Measurements from ENCODE around the gene ZBTB9.

Gene ZBTB9

DNA sequence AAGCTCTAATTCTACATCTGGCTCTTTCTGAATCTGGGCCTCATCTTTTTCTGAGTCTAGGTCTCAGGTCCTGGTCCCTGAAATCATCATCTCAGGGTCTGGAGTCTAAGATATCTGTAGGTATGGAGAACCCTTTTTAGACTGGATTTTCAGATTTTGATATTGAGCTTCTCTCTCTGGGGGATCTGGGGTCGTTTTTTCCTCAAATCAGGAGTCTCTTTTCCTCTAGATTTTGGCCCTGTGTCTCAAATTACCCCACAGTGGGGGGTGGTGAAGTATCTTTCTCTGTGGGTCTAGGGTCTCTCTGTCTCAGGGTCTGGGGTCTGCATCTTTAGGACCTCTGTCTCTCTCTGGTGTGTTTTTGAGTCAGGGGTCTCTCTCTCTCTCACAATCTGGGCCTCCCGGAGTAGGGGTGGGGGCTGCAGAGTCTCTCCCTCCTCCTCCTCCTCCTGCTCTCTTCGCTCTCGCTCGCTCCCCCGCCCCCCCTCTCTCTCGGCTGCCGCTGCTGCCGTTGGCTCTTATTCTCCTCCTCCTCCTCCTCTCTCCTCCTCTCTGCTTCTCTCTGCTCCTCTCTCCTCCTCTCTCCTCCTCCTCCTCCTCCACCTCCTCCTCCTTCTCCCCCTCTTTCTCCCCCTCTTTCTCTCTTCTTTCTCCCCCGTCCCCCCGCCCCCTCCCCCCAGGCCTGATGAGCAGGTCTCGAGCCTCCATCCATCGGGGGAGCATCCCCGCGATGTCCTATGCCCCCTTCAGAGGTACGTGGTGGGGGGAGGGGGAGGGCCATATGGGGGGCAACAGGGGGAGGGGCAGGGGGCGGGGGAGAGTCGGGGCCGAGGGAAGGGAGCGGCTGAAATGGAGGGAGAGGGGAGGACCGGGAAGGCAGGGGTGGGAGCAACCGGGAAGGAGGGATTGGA, 34.5 kb upstream of the ZBTB9 start, which contains the start of gene SYNGAP1:
TSS of gene SYNGAP1 (plus strand) at position 486 of the 911 bp plus-strand sequence. CDS start at position 686, 200 bp downstream.
- DNase-seq, result peak; percentile 64

DNA sequence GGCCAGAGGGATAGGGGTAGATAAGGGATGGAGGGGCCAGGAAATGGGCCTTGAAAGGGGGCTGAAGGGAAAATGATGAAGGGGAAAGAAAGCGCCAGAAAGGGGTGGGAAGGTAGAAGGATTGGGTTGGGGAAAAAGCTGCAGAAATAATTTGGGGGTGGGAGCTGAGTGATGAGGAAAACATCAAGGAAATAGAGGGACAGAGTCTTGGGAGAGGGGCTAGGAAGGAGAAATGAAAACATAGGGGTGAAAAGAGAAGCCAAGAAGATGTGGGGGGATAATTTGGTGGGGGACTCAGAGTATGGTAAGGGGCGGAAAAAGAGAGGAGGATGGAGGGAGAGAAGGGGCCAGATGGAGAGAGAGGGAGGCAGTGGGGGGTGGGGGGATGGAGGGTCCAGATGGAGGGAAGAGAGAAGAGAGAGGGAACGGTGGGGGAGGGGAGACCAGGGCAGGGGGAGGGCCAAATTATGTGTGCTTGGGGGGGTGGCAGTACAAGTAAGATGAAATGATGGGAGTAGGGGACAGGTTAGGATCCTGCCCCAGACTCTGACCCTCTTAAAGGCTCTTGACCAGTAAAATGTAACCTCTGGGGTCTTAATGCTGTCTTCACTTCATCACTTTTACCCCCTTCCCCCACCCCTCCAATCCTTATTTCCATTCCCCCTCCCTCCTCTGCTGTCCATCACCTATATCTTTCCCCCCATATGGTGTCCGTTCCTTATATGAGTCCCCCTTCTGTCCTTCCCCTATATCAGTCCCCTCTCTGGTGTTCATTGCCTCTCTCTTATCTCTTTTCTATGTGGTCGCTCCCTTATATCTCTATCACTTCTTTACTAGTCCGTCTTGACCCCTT, 33.7 kb upstream of the ZBTB9 start:
- no peak for DNase-seq

DNA sequence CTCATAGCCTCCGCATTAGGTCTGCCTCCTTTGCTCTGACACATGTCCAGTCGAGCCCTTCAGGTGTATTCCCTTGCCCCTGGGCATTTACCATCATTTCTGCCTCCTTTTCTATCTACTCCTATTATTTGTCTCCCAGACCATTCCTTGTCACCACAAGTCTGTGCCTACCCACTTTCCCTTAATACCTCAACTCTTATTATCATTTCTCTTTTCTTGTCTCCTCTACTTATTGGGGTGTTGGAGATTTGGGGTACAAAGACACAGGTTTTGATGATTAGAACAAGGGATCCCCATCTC, 33.1 kb upstream of the ZBTB9 start:
- no peak for DNase-seq

DNA sequence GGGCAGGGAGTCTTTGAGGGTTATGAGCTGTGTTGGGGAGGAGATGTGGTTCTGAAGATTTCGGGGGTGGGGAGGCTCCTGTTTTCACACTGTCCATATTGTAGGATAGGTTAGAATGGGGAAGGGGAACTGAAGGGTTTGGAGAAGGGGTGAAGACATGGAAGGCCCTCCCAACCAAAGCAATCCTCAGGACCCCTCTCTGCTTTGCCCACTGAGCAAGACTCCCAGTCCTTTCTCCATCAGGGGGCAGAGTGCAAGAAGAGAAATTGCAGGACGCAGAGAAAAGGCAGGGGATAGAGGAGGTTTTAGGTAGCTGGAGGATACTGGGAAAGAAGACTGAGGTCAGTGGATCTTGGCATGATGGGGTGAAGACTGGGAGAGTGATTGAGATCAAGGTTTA, 30.6 kb upstream of the ZBTB9 start:
- no peak for DNase-seq

DNA sequence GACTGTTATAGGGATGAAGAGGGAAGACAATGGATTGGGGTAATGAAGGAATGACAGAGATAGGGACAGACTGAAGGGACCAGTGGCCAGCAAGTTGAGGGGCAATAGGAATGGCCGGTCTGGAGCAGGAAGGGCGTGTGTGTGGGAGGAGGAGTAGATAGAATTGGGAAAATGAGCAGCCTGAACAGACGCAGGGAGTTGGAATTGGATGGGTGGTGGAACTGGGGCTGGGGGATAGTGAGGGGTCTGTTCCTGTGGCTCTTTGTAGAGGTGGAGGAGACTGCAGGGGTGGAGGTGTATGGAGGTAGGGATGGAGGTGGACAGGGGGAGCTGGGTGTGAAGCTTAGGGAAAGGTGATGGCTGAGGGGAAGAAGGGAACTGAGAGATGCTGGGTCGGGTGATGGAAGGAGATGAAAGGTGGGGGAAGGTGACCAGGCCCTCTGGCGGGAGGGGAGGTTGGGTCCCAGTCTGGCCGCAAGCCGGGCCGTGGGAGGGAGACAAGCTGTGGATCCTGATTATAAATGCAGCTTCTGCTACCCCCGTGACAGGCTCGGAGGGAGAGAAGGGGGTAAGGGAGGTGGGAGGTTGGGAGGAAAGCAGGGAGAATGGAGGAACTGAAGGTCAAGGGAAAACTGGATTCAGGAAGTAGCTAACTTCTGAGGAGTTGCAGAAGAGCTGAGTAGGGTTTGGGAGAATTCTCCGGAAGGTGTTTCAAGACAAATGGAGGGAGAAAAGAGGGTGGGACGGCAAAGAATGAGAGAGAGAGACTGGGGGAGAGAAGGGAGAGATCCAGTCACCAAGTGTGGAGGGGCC, 29.3 kb upstream of the ZBTB9 start:
- no peak for DNase-seq

DNA sequence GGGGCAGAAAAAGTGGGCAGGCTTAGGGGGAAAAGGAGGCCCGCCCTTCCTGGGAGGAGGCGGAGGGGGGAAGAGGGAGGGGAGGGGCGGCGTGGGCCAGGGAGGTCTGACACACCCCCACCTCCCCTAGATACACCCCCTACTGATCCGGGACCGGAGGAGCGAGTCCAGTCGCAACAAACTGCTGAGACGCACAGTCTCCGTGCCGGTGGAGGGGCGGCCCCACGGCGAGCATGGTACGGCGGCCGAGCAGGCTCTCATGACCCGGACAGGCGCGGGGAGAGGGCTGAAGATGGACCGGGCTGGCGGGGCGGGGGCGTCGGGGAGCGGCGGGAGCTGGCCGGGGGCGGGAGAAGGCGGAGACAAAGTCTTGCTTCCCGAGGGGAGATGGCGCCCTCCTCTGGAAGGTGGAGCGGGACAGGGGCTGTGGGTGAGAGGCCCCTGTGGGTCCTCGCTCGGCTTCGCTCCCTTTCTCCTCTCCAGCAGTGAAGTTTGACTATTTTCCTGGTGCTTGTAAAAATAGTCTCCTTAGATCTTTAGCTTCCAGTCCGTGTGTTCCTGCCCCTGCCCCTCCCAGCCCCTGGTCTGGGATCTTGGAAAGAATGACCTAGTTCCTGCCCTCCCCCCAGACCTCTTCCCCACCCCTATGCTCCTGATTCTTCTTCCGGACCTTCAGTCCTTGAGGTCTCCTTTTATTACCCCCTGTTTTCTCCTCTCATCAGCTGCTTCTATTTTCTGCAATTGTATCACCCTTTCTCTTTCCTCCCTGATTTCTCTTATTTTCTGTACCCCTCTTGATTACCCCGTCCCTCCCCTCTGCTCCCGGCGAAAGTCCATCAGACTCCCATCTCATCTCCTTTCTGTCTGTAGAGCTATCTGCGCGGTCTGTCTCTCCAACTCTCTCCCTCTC, 28.5 kb upstream of the ZBTB9 start:
- DNase-seq, result peak; percentile 91

DNA sequence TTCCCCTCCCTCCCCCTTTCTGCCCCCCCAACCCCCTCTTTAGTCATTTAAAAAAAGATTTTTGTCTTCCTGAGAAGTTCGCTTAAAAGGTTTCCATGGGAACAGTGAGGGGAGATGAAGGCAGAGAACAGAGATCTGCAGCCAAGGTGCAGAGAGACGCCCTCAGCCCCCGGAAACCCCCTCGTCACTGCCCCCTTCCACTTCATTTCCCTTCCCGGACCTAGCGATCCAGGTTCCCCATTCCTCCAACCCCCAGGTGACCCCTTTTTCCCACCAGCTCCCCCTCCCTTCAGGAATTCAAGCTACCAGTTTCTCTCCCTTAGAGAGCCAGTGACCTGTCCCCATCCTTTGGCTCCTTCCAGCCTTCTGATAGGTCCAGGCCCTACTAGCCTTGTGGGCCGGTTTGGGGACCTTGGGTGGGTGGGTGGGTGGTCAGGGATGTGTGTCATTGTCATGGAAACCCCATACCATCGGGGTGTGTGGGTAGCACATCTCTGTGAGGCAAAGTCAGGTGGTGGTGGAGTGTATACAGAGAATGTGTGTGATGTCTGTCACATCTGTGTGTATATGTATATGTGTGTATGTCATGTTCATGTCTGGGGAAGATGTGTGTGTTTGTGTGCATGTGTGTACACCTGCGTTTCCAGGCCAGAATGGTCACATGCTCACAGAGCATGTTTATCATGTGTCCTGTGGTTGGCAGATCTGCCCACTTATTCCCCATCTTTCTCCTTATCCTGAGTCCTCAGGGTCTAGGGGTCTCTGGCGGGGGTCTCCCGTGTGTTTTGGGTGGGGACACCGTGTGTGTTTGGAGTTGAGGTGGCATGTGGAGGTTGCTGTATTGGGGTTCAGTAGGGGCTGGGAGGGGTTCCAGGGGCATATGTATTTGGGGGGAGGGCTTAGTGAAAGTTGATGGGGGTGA, 27.5 kb upstream of the ZBTB9 start:
- DNase-seq, result peak; percentile 75

DNA sequence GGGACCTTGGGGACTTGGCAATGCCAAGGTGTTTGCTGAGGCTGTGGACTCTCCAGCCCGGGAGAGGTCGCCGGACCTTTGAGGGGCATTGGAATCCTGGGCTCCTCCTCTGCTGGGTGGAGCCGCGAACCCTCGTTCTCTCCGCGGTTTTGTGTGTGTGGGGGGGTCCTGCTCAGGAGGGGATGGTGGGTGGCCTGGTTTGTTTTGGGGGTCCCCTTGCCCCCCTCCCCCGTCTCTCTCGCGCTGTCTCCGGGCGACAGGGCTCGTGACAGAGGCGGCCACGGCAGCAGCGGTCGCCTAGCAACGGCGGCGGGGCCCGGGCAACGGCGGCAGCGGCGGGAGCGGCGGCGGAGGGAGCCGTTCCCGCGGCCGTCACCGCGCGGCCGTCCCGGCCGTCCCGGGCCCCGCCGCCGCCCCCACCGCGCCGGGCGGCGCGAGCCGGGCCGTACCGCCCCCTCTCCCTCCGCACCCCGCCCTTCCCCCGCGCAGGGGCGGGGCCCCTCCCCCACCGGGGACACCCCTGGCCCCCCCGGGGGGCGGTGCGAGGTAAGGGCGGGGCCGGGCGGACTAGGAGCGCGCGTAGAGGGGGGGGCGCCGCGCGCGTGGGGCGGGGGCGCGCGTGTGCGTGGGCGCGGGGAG, 26.7 kb upstream of the ZBTB9 start:
- peak; percentile 82 for DNase-seq

DNA sequence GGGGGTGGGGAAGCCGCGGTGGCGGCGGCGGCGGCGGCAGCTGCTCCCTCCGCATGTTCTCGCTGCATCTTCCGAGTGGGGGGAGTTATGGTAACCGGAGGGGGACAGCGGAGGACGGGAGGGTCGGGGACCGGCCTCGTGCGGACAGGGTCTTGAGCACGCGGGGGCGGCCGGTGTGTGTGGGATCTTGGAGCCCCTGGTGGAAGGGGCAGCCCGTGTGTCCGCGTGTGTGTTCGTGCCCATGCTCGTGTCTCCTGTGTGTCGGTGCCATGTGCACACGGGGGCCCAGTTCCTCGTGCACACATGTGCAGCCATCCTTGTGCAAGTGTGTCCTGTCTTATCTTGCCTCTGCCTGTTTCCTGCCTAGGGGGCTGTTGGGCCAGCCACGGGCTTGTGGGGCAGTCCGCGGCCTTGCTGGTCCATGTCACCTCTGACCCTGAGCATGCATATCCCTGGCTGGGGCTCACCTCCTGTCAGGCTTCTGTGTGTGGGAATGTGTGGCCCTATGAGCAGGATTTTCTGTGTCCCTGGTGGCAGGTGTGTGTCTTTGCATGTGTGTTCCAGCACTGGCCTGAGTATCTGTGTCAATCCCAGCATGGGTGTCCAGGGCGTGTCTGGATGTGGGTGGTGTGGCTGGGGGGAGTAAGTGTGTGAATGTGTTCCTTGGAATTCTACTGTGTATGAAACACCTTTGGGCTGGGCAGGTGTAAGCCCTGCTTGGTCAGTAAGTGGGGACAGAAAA, 26.0 kb upstream of the ZBTB9 start:
- peak; percentile 42 for DNase-seq

DNA sequence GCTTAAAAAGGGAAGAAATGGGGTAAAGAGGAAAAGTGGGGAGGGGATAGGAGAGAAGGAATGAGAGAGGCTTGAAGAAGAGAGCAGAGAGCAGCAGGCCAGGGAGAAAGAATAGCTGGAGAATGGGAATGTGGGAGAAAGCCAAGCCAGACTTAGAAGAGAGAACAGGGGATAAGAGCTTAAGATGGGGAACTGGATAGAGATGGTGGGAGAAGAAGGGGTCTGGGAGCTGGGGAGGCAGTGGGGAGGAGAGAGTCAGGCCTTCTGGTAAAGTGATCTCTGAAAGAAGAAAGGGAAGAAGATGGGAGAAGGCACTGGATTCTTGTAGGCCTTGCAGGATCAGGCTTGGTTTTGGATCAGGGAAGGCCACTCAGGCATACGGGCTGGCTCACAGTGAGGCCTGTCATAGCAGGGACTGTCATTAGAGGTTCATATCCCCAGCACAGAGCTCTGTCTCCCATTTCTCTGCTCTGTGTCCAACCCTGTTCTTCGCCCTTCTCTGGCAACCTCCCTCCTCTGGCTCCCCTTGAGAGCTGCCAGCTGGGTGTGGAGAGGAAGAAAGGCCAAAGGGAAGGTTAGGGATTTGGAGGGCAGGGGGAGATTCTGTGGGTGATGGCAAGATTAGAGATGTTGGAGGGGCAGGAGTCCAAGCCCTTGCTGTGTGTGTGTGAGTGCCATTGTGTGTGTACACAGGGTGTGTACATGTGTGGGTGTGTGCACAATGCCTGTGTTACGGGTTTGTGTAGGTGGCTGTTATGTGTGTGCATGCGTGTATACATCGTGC, 25.2 kb upstream of the ZBTB9 start:
- DNase-seq, result no peak

DNA sequence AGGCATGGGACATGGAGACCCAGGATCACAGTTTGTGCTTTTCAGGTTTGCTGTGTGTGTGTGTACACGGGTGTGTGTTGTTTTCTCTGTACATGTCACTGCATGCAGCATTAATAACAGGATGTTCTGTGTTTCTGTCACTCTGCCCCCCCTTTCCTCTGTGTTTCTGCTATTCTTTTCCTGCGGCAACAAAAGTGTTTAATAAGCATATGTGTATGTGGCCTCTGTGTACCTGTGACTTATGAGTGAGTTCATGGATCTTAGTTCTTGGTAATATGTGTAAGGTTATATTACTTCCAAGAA, 24.7 kb upstream of the ZBTB9 start:
- DNase-seq, result peak; percentile 57

DNA sequence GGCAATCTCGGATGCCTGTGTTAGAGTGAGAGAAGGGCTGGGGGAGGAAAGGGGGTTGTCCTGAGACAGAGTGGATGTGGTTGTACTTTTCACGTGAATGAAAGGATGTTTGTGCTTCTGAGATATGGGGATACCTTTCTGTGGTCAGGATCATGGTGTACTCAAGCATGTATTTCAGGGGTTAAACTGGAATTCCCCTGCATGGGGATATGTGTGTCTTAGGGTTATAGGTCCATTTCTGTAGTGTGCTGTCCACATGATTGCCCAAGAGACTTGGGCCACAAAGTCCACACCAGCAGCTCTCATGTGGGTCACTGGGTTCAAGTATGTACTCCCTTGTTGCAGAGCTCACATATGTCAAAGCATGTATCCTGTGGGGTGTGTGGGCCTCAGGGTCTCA, 24.0 kb upstream of the ZBTB9 start:
- DNase-seq, result peak; percentile 51

DNA sequence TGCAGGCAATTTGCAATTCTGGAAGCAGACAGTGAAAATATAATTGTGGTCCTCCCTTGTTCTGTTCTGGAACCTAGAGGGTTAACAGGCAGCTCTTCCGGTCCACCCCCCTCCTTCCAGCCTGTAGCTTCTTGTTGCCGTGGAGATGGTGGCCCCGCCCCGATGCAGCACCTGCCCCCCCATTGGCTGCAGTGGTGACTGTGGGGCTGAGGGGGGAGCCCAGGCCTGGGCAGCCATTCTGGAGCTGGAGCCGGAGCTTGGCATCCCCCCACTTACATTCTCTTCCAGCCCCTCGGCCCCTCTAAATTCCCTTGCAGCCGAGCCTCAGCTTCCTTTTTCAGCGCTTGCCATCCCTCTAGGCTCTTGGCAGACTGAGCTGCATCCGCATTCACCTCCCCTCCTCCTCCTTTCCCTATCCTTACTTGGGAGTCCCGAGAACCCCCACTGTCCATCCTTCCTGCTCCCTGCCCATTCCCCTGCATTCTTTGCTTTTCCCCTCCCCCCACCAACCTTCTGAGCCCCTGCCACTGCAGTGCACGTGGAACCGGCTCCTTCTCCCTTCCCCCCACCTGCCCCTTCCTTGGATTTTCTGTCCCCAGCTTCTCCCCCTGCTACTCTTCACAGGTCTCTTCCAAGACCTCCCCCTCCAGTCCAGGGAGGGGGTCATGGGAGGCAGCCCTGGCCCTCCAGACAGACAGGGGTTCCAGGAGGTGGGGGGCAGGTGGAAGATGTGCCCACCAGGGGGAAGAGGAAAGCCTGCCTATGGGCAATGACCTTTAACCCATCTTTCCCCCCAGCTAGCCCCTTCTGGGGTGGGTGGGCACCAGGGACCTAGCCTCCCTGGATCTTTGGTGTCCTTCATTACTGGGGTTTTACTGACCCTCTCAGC, 23.1 kb upstream of the ZBTB9 start:
- peak; percentile 89 for DNase-seq

DNA sequence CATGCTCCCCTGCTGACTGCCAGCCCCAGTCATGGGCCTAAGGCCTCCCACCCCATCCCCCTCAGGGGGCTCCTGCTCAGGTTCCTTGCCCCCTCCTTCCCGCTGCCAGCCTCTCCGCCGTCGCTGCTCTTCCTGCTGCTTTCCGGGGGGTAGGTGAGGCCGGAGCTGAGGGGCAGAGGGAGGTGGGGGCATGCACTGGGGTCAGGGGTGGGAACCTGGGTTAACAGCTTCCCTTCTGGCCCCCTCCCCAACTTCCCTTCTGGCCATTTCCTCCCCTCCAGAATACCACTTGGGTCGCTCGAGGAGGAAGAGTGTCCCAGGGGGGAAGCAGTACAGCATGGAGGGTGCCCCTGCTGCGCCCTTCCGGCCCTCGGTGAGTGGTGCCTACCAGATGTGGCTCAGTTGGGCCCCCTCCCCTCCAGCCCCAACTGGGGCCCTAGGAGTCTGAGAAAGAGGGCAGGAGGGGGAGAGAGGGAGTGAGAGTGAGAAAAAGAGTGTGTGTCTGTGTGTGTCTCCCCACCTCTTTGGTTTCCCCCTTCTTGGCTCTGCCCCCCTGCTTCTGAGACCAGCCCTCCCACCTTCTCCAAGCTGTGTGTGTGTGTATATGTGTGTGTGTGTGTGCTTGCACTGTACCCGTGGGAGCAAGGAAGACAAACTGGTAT, 22.4 kb upstream of the ZBTB9 start:
- no peak for DNase-seq

DNA sequence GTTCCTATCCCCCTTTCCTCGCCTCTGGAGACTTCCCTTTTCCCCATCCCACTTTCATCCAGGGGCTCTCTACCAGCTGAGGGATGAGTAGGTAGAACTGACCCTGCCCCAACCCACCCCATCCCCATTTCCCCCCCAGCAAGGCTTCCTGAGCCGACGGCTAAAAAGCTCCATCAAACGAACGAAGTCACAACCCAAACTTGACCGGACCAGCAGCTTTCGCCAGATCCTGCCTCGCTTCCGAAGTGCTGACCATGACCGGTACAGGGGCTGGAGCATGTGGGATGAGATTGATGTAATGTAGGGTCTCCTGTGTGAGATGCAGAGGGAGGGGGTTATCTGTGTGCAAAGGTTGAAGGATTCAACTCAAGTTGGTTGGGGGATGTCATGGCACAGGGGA, 21.8 kb upstream of the ZBTB9 start:
- no peak for DNase-seq

DNA sequence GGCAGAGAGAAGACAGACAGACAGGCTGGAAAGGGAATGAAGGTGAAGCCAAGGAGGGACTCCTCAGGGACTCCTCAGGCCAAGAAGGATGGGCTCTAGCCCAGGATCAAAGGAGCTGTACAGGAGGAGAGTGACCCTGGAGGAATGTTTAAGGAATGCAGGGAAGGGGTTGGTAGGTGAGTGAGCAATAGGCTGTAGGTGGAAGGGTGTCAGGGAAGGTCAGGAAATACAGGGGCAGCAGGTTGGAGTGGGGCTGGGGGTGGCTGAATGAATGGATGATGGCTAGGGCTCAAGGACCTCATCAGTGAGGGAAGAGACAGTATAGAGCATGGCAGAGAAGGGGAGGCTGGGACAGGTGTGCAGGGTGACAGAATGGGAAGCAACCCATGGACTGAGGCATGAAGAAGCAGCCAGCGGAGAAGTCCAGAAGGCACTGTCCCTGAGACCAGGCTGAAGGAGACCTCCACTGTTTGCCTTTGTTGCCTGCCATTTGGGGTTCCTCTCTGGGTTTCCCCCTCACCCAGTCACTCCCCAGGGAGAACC, 21.3 kb upstream of the ZBTB9 start:
- DNase-seq, result no peak

Data from CD4-positive, alpha-beta T cell treated with Interleukin-12 subunit alpha and Interleukin-12 subunit beta, for 1 hour (primary cell).